ENCODE data around the gene BICRAL.
"Not testable (repeated sequence)": the region's sequence is repeated elsewhere in the genome, so short reads cannot be mapped to it uniquely, and the experiment has no call there.

GRCh38 chr6:42880871-42881270 lies 99.0 kb downstream of the BICRAL start:
- not testable (repeated sequence) for TF ChIP-seq POLR2AphosphoS5 (IDR thresholded peaks at IDR 0.05; ENCODE audit: low read depth, low read length); POLR2A (IDR thresholded peaks at IDR 0.05; ENCODE audit: low read depth, low read length); TAF1 (IDR thresholded peaks at IDR 0.05; ENCODE audit: borderline replicate concordance, low read depth, low read length)
